SK-N-SH treated with all-trans-retinoic acid at 6 μM for 48 hours (cell line): ENCODE measurements around the gene PINK1.

Experiments used
- ATAC-seq: fragments of 200-7000 bp; cut with Tn5 transposase; 3 replicates; pipeline ENCODE4 v1.9.1; 2020; ENCODE audit warnings: mild to moderate bottlenecking, moderate library complexity
- ARNTL ChIP-seq: fragments of 450-650 bp; formaldehyde crosslinking; IDR thresholded peaks from 2 replicates; pipeline ENCODE4 v1.5.0; 2020; ENCODE audit warnings: low read depth, mild to moderate bottlenecking, moderate library complexity, borderline replicate concordance
- BACH2 ChIP-seq: fragments of 250-450 bp; sonication (Bioruptor Pico); IDR thresholded peaks from 2 replicates; pipeline ENCODE4 v1.9.0; 2021; ENCODE audit warnings: mild to moderate bottlenecking, borderline replicate concordance
- CSDC2 ChIP-seq: fragments of 250-450 bp; sonication (Bioruptor Pico); IDR thresholded peaks from 2 replicates; pipeline ENCODE4 v1.5.0; 2020; ENCODE audit warnings: mild to moderate bottlenecking, moderate library complexity
- ESRRG ChIP-seq: fragments of 250-450 bp; sonication (Bioruptor Pico); IDR thresholded peaks from 2 replicates; pipeline ENCODE4 v1.6.1; 2021; ENCODE audit warnings: mild to moderate bottlenecking
- ISL1 ChIP-seq: fragments of 250-450 bp; sonication (Bioruptor Pico); IDR thresholded peaks from 2 replicates; pipeline ENCODE4 v2.1.2; 2022; ENCODE audit warnings: mild to moderate bottlenecking, moderate library complexity
- OSR1 ChIP-seq: fragments of 250-450 bp; sonication (Bioruptor Pico); IDR thresholded peaks from 2 replicates; pipeline ENCODE4 v1.8.0; 2022; ENCODE audit warnings: moderate library complexity, mild to moderate bottlenecking, inconsistent platforms
- PPARA ChIP-seq: fragments of 250-450 bp; sonication (Bioruptor Pico); IDR thresholded peaks from 2 replicates; pipeline ENCODE4 v1.5.0; 2020; ENCODE audit warnings: mild to moderate bottlenecking, borderline replicate concordance
- RARB ChIP-seq: fragments of 250-450 bp; sonication (Bioruptor Pico); IDR thresholded peaks from 2 replicates; pipeline ENCODE4 v1.8.0; 2021; ENCODE audit warnings: mild to moderate bottlenecking, moderate library complexity
- SNAI2 ChIP-seq: fragments of 250-450 bp; sonication (Bioruptor Pico); IDR thresholded peaks from 2 replicates; pipeline ENCODE4 v1.5.0; 2020; ENCODE audit warnings: mild to moderate bottlenecking, moderate library complexity
- TCF4 ChIP-seq: fragments of 250-450 bp; sonication (Bioruptor Pico); IDR thresholded peaks from 2 replicates; pipeline ENCODE4 v1.8.0; 2021; ENCODE audit warnings: mild to moderate bottlenecking, moderate library complexity, borderline replicate concordance
- TOX ChIP-seq: fragments of 250-450 bp; sonication (Bioruptor Pico); IDR thresholded peaks from 2 replicates; pipeline ENCODE4 v1.8.0; 2021; ENCODE audit warnings: mild to moderate bottlenecking, moderate library complexity, borderline replicate concordance
- ZC3H10 ChIP-seq: fragments of 250-450 bp; sonication (Bioruptor Pico); IDR thresholded peaks from 2 replicates; pipeline ENCODE4 v1.5.1; 2021; ENCODE audit warnings: mild to moderate bottlenecking, moderate library complexity
- ZFP30 ChIP-seq: fragments of 450-650 bp; formaldehyde crosslinking; IDR thresholded peaks from 2 replicates; pipeline ENCODE4 v1.5.0; 2022; ENCODE audit warnings: mild to moderate bottlenecking, moderate library complexity
- ZNF565 ChIP-seq: fragments of 450-650 bp; formaldehyde crosslinking; conservative IDR thresholded peaks from 2 replicates; pipeline ENCODE4 v1.5.0; 2020; ENCODE audit warnings: low read depth, mild to moderate bottlenecking, moderate library complexity
- ZNF70 ChIP-seq: fragments of 450-650 bp; formaldehyde crosslinking; IDR thresholded peaks from 2 replicates; pipeline ENCODE4 v1.5.0; 2020; ENCODE audit warnings: mild to moderate bottlenecking, moderate library complexity
- ZNF8 ChIP-seq: fragments of 450-650 bp; formaldehyde crosslinking; IDR thresholded peaks from 2 replicates; pipeline ENCODE4 v1.5.0; 2020; ENCODE audit warnings: mild to moderate bottlenecking, moderate library complexity
- TF ChIP-seq, protein P1 (sequence below): fragments of 250-450 bp; sonication (Bioruptor Pico); IDR thresholded peaks from 2 replicates; pipeline ENCODE4 v1.8.0; 2020; ENCODE audit warnings: mild to moderate bottlenecking, moderate library complexity, borderline replicate concordance
- TF ChIP-seq, protein P2 (sequence below): fragments of 250-450 bp; sonication (Bioruptor Pico); IDR thresholded peaks from 2 replicates; pipeline ENCODE4 v1.5.1; 2020; ENCODE audit warnings: low read depth, mild to moderate bottlenecking, moderate library complexity
- TF ChIP-seq, protein P3 (sequence below): fragments of 250-450 bp; sonication (Bioruptor Pico); IDR thresholded peaks from 2 replicates; pipeline ENCODE4 v1.5.0; 2020; ENCODE audit warnings: mild to moderate bottlenecking, moderate library complexity

PINK1 gene

DNA sequence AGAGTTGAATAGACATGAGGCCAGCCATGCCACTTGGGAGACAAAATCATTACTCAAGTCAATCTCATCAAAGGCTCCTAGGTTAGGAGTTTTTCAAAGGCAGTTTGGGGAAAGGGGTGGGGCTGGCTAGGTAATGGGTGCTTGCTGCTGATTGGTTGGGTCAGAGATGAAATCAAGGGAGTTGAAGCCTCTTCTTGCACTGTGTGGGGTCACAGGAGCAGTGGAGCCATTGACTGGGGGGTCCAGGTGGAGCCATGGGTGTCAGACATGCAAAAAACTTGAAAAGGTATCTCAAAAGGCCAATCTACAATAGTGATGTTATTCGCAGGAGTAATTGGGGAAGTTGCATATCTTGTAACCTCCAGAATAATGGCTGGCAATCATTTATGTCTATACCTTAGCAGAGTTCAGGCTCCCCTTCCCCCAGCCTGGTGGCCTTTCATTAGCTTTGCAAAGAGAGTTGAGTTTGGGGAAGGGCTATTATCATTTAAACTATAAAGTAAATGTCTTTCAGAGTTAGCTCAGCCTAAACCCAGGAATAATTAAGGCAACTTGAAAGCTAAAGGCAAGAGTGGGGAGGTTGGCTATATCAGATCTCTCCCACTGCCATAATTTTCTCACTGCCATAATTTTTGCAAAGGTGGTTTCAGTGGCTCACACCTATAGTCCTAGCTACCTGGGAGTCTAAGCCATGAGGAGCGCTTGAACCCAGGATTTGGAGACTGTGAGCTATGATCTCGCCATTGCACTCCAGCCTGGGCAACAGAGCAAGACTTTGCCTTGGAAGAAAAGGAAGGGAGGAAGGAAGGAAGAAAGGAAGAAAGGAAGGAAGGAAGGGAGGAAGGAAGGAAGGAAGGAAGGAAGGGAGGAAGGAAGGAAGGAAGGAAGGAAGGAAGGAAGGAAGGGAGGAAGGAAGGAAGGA lies 7.8 kb upstream of the PINK1 start:
- TF ChIP-seq, protein P1, sequence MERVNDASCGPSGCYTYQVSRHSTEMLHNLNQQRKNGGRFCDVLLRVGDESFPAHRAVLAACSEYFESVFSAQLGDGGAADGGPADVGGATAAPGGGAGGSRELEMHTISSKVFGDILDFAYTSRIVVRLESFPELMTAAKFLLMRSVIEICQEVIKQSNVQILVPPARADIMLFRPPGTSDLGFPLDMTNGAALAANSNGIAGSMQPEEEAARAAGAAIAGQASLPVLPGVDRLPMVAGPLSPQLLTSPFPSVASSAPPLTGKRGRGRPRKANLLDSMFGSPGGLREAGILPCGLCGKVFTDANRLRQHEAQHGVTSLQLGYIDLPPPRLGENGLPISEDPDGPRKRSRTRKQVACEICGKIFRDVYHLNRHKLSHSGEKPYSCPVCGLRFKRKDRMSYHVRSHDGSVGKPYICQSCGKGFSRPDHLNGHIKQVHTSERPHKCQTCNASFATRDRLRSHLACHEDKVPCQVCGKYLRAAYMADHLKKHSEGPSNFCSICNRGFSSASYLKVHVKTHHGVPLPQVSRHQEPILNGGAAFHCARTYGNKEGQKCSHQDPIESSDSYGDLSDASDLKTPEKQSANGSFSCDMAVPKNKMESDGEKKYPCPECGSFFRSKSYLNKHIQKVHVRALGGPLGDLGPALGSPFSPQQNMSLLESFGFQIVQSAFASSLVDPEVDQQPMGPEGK (CRISPR knock-in tag) = no peak
- TF ChIP-seq ISL1 (CRISPR knock-in tag) (no peak), TCF4 (CRISPR knock-in tag) (no peak), ZC3H10 (CRISPR knock-in tag) (no peak), ZNF8 (CRISPR knock-in tag) (no peak), TOX (CRISPR knock-in tag) (no peak), ARNTL (CRISPR knock-in tag) (no peak), ZNF70 (no peak), ESRRG (CRISPR knock-in tag) (no peak), PPARA (no peak), BACH2 (CRISPR knock-in tag) (no peak), SNAI2 (CRISPR knock-in tag) (no peak)
- TF ChIP-seq, protein P2, sequence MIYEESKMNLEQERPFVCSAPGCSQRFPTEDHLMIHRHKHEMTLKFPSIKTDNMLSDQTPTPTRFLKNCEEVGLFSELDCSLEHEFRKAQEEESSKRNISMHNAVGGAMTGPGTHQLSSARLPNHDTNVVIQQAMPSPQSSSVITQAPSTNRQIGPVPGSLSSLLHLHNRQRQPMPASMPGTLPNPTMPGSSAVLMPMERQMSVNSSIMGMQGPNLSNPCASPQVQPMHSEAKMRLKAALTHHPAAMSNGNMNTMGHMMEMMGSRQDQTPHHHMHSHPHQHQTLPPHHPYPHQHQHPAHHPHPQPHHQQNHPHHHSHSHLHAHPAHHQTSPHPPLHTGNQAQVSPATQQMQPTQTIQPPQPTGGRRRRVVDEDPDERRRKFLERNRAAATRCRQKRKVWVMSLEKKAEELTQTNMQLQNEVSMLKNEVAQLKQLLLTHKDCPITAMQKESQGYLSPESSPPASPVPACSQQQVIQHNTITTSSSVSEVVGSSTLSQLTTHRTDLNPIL (CRISPR knock-in tag) = no peak
- TF ChIP-seq, protein P3, sequence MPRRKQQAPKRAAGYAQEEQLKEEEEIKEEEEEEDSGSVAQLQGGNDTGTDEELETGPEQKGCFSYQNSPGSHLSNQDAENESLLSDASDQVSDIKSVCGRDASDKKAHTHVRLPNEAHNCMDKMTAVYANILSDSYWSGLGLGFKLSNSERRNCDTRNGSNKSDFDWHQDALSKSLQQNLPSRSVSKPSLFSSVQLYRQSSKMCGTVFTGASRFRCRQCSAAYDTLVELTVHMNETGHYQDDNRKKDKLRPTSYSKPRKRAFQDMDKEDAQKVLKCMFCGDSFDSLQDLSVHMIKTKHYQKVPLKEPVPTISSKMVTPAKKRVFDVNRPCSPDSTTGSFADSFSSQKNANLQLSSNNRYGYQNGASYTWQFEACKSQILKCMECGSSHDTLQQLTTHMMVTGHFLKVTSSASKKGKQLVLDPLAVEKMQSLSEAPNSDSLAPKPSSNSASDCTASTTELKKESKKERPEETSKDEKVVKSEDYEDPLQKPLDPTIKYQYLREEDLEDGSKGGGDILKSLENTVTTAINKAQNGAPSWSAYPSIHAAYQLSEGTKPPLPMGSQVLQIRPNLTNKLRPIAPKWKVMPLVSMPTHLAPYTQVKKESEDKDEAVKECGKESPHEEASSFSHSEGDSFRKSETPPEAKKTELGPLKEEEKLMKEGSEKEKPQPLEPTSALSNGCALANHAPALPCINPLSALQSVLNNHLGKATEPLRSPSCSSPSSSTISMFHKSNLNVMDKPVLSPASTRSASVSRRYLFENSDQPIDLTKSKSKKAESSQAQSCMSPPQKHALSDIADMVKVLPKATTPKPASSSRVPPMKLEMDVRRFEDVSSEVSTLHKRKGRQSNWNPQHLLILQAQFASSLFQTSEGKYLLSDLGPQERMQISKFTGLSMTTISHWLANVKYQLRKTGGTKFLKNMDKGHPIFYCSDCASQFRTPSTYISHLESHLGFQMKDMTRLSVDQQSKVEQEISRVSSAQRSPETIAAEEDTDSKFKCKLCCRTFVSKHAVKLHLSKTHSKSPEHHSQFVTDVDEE = no peak
- TF ChIP-seq, all 23 proteins: peak for 0
- no peak for ATAC-seq

DNA sequence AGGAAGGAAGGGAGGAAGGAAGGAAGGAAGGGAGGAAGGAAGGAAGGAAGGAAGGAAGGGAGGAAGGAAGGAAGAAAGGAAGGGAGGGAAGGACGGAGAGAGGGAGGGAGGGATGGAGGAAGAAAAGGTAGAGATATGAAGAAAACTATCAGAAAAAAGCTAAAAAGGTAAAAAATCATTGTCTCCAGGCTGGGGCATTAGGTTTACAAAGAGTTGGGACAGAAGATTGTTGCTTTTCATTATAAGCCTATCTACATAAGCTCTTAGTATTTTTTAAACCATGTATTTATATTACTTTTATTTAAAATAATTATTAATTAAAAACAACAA lies 7.2 kb upstream of the PINK1 start:
- no peak for TF ChIP-seq TOX (CRISPR knock-in tag)
- TF ChIP-seq OSR1 = no peak
- TF ChIP-seq ZFP30 = no peak
- no peak for TF ChIP-seq ISL1 (CRISPR knock-in tag)
- no peak for TF ChIP-seq CSDC2 (CRISPR knock-in tag)
- TF ChIP-seq ZNF8 (CRISPR knock-in tag) = no peak
- TF ChIP-seq ZC3H10 (CRISPR knock-in tag) = no peak
- TF ChIP-seq, protein P1 (CRISPR knock-in tag) = no peak
- TF ChIP-seq, protein P2 (CRISPR knock-in tag) = no peak
- no peak for TF ChIP-seq PPARA
- TF ChIP-seq, protein P3 = no peak
- TF ChIP-seq BACH2 (CRISPR knock-in tag) = no peak
- TF ChIP-seq TCF4 (CRISPR knock-in tag) = no peak
- TF ChIP-seq RARB (CRISPR knock-in tag) = no peak
- TF ChIP-seq ZNF565 (CRISPR knock-in tag) = no peak
- no peak for TF ChIP-seq SNAI2 (CRISPR knock-in tag)
- no peak for TF ChIP-seq ZNF70
- ATAC-seq = no peak
